Measurements from ENCODE around the gene S100A3. TPM values are rescaled to one million over a fixed set of nuclear protein-coding genes. Genes with fewer than 3 reads are reported as not detected.

S100A3 gene
- total RNA-seq, 1 experiment from 2014 or later: 0.33 TPM

DNA sequence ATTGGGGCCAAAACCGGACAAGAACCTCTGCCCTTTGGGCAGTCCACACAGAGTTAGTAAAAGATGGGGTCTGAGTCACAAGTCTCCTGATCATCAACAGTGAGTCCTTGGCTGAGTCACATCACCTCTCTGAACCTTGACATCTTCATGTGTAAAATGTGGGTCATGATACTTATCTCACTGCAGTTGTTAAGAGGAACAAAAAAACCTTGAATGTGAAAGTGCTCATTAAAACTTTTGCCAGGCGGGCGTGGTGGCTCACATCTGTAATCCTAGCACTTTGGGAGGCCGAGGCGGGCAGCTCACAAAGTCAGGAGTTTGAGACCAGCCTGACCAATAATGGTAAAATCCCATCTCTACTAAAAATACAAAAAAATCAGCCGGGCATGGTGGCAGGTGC lies 48.1 kb upstream of the S100A3 start (continued):
- TF ChIP-seq, protein P1, sequence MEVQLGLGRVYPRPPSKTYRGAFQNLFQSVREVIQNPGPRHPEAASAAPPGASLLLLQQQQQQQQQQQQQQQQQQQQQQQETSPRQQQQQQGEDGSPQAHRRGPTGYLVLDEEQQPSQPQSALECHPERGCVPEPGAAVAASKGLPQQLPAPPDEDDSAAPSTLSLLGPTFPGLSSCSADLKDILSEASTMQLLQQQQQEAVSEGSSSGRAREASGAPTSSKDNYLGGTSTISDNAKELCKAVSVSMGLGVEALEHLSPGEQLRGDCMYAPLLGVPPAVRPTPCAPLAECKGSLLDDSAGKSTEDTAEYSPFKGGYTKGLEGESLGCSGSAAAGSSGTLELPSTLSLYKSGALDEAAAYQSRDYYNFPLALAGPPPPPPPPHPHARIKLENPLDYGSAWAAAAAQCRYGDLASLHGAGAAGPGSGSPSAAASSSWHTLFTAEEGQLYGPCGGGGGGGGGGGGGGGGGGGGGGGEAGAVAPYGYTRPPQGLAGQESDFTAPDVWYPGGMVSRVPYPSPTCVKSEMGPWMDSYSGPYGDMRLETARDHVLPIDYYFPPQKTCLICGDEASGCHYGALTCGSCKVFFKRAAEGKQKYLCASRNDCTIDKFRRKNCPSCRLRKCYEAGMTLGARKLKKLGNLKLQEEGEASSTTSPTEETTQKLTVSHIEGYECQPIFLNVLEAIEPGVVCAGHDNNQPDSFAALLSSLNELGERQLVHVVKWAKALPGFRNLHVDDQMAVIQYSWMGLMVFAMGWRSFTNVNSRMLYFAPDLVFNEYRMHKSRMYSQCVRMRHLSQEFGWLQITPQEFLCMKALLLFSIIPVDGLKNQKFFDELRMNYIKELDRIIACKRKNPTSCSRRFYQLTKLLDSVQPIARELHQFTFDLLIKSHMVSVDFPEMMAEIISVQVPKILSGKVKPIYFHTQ (CRISPR knock-in tag; IDR thresholded peaks at IDR 0.05): no peak
- TF ChIP-seq, protein P2, sequence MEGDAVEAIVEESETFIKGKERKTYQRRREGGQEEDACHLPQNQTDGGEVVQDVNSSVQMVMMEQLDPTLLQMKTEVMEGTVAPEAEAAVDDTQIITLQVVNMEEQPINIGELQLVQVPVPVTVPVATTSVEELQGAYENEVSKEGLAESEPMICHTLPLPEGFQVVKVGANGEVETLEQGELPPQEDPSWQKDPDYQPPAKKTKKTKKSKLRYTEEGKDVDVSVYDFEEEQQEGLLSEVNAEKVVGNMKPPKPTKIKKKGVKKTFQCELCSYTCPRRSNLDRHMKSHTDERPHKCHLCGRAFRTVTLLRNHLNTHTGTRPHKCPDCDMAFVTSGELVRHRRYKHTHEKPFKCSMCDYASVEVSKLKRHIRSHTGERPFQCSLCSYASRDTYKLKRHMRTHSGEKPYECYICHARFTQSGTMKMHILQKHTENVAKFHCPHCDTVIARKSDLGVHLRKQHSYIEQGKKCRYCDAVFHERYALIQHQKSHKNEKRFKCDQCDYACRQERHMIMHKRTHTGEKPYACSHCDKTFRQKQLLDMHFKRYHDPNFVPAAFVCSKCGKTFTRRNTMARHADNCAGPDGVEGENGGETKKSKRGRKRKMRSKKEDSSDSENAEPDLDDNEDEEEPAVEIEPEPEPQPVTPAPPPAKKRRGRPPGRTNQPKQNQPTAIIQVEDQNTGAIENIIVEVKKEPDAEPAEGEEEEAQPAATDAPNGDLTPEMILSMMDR (IDR thresholded peaks at IDR 0.05): no peak
- TF ChIP-seq MYBL2 (CRISPR knock-in tag; IDR thresholded peaks at IDR 0.05): no peak
- TF ChIP-seq EMX1 (CRISPR knock-in tag; IDR thresholded peaks at IDR 0.05): no peak
- TF ChIP-seq ZNF416 (CRISPR knock-in tag; IDR thresholded peaks at IDR 0.05): no peak
- TF ChIP-seq IRF1 (CRISPR knock-in tag; IDR thresholded peaks at IDR 0.05): no peak
- TF ChIP-seq, protein P3, sequence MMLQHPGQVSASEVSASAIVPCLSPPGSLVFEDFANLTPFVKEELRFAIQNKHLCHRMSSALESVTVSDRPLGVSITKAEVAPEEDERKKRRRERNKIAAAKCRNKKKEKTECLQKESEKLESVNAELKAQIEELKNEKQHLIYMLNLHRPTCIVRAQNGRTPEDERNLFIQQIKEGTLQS (CRISPR knock-in tag; conservative IDR thresholded peaks at IDR 0.05): no peak
- TF ChIP-seq ZNF396 (CRISPR knock-in tag; IDR thresholded peaks at IDR 0.05; ENCODE audit: borderline replicate concordance): no peak

- Mint-ChIP-seq H3K4me1 (peaks cover 11% of the 10 kb centered on the region), H3K27me3 (ENCODE audit: low read depth) (no peaks in the 10 kb centered on the region), H3K4me3 (no peak overlapping the region), H3K9me3 (no peaks in the 10 kb centered on the region), H3K36me3 (no peaks in the 10 kb centered on the region), H3K27ac (no peak overlapping the region)
- no peak for DNase-seq (ENCODE audit: low spot score)
- ChIA-PET CTCF (interaction anchor here (1.1 to 1.5 kb wide), 4 partner anchors 20 to 34 kb away, joined by 3 to 5 read pairs (median 4); partner anchors contain the start of genes S100A13 and S100A16), POLR2A (no interaction called here)
- no peak for ATAC-seq
- TF ChIP-seq ZSCAN18 (CRISPR knock-in tag; IDR thresholded peaks at IDR 0.05) (no peak), RORB (CRISPR knock-in tag; IDR thresholded peaks at IDR 0.05) (no peak), GRHL2 (CRISPR knock-in tag; IDR thresholded peaks at IDR 0.05; ENCODE audit: insufficient replicate concordance, severe bottlenecking) (no peak), ESRRA (CRISPR knock-in tag; IDR thresholded peaks at IDR 0.05; ENCODE audit: borderline replicate concordance) (no peak), ZNF232 (CRISPR knock-in tag; IDR thresholded peaks at IDR 0.05) (no peak), TEAD4 (CRISPR knock-in tag; IDR thresholded peaks at IDR 0.05) (no peak), CBFB (CRISPR knock-in tag; IDR thresholded peaks at IDR 0.05; ENCODE audit: low read depth) (no peak), FOXK1 (CRISPR knock-in tag; IDR thresholded peaks at IDR 0.05) (no peak), NR3C1 (CRISPR knock-in tag; conservative IDR thresholded peaks at IDR 0.05; ENCODE audit: low read depth) (no peak), JAZF1 (CRISPR knock-in tag; IDR thresholded peaks at IDR 0.05) (no peak), IRF1 (CRISPR knock-in tag; IDR thresholded peaks at IDR 0.05) (no peak), ELF4 (CRISPR knock-in tag; IDR thresholded peaks at IDR 0.05; ENCODE audit: low read depth) (no peak), SP1 (CRISPR knock-in tag; conservative IDR thresholded peaks at IDR 0.05) (no peak)
- TF ChIP-seq, protein P4, sequence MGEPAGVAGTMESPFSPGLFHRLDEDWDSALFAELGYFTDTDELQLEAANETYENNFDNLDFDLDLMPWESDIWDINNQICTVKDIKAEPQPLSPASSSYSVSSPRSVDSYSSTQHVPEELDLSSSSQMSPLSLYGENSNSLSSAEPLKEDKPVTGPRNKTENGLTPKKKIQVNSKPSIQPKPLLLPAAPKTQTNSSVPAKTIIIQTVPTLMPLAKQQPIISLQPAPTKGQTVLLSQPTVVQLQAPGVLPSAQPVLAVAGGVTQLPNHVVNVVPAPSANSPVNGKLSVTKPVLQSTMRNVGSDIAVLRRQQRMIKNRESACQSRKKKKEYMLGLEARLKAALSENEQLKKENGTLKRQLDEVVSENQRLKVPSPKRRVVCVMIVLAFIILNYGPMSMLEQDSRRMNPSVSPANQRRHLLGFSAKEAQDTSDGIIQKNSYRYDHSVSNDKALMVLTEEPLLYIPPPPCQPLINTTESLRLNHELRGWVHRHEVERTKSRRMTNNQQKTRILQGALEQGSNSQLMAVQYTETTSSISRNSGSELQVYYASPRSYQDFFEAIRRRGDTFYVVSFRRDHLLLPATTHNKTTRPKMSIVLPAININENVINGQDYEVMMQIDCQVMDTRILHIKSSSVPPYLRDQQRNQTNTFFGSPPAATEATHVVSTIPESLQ (CRISPR knock-in tag; IDR thresholded peaks at IDR 0.05): no peak
- TF ChIP-seq, protein P5, sequence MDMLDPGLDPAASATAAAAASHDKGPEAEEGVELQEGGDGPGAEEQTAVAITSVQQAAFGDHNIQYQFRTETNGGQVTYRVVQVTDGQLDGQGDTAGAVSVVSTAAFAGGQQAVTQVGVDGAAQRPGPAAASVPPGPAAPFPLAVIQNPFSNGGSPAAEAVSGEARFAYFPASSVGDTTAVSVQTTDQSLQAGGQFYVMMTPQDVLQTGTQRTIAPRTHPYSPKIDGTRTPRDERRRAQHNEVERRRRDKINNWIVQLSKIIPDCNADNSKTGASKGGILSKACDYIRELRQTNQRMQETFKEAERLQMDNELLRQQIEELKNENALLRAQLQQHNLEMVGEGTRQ (CRISPR knock-in tag; IDR thresholded peaks at IDR 0.05): no peak
- TF ChIP-seq, protein P6, sequence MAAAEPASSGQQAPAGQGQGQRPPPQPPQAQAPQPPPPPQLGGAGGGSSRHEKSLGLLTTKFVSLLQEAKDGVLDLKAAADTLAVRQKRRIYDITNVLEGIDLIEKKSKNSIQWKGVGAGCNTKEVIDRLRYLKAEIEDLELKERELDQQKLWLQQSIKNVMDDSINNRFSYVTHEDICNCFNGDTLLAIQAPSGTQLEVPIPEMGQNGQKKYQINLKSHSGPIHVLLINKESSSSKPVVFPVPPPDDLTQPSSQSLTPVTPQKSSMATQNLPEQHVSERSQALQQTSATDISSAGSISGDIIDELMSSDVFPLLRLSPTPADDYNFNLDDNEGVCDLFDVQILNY (CRISPR knock-in tag; IDR thresholded peaks at IDR 0.05): no peak
- TF ChIP-seq, protein P7, sequence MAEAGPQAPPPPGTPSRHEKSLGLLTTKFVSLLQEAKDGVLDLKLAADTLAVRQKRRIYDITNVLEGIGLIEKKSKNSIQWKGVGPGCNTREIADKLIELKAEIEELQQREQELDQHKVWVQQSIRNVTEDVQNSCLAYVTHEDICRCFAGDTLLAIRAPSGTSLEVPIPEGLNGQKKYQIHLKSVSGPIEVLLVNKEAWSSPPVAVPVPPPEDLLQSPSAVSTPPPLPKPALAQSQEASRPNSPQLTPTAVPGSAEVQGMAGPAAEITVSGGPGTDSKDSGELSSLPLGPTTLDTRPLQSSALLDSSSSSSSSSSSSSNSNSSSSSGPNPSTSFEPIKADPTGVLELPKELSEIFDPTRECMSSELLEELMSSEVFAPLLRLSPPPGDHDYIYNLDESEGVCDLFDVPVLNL (CRISPR knock-in tag; IDR thresholded peaks at IDR 0.05; ENCODE audit: borderline replicate concordance, low read depth): no peak
Observed at GRCh38 chr1:153592748-153593147, 43.7 kb upstream of the S100A3 start.
